ENCODE results near the gene PDIK1L. TPM values are rescaled to one million over a fixed set of nuclear protein-coding genes. Genes with fewer than 3 reads are reported as not detected.
A peak's percentile ranks its signal among the peaks of the same experiment; 100 is the strongest.

The PDIK1L gene
- total and polyA plus RNA-seq, 9 of the 15 experiments (the other 6 are each of a cell fraction or from before 2014, with no cell fraction given): 12.8 to 30.2 (median 21.5) TPM

GRCh38 chr1:26122988-26123973 is 11.7 kb downstream of the PDIK1L start (continued):
- no peak for TF ChIP-seq BCLAF1 (IDR thresholded peaks at IDR 0.05; ENCODE audit: borderline replicate concordance in 1 of 2, control insufficient read depth in 1 of 2, low read depth in 2 of 2, low read length in 1 of 2)
- TF ChIP-seq STAG1 (CRISPR knock-in tag; IDR thresholded peaks at IDR 0.05; ENCODE audit: borderline replicate concordance): no peak
- TF ChIP-seq NR0B1 (IDR thresholded peaks at IDR 0.05; ENCODE audit: partially characterized antibody): no peak
- peak; percentile 73 for TF ChIP-seq MTA1 (IDR thresholded peaks at IDR 0.05; ENCODE audit: borderline replicate concordance)
- no peak for TF ChIP-seq STAT5B (CRISPR knock-in tag; IDR thresholded peaks at IDR 0.05)
- peak; percentile 61; the same call in 1 of the 2 replicates for TF ChIP-seq ZEB2 (IDR thresholded peaks at IDR 0.05)
- no peak; the same call in 1 of the 2 replicates for TF ChIP-seq ZNF668 (CRISPR knock-in tag; IDR thresholded peaks at IDR 0.05)
- no peak for TF ChIP-seq ZBTB26 (CRISPR knock-in tag; IDR thresholded peaks at IDR 0.05)
- TF ChIP-seq ETV6 (IDR thresholded peaks at IDR 0.05; ENCODE audit: borderline replicate concordance in 1 of 2, low read depth in 2 of 2, low read length in 1 of 2): no peak
- no peak for TF ChIP-seq ETV6 (CRISPR knock-in tag; IDR thresholded peaks at IDR 0.05; ENCODE audit: borderline replicate concordance)
- no peak; the same call in 1 of the 2 replicates for TF ChIP-seq NR2C1 (IDR thresholded peaks at IDR 0.05)
- TF ChIP-seq NR2C1 (tag; IDR thresholded peaks at IDR 0.05): peak; percentile 48; the same call in 1 of the 2 replicates
- TF ChIP-seq, protein P1, sequence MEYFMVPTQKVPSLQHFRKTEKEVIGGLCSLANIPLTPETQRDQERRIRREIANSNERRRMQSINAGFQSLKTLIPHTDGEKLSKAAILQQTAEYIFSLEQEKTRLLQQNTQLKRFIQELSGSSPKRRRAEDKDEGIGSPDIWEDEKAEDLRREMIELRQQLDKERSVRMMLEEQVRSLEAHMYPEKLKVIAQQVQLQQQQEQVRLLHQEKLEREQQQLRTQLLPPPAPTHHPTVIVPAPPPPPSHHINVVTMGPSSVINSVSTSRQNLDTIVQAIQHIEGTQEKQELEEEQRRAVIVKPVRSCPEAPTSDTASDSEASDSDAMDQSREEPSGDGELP (CRISPR knock-in tag; IDR thresholded peaks at IDR 0.05; ENCODE audit: borderline replicate concordance): no peak; the same call in 1 of the 2 replicates
- no peak for TF ChIP-seq SIX5 (IDR thresholded peaks at IDR 0.05; ENCODE audit: borderline replicate concordance in 1 of 2, insufficient read depth in 1 of 2, low read depth in 1 of 2, low read length in 2 of 2)
- TF ChIP-seq RBM22 (IDR thresholded peaks at IDR 0.05; ENCODE audit: low read depth, low read length, poor library complexity, severe bottlenecking): no peak
- TF ChIP-seq, protein P2, sequence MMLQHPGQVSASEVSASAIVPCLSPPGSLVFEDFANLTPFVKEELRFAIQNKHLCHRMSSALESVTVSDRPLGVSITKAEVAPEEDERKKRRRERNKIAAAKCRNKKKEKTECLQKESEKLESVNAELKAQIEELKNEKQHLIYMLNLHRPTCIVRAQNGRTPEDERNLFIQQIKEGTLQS (IDR thresholded peaks at IDR 0.05): peak; percentile 93
- TF ChIP-seq, protein P2 (CRISPR knock-in tag; conservative IDR thresholded peaks at IDR 0.05): peak; percentile 76
- TF ChIP-seq KLF1 (tag; IDR thresholded peaks at IDR 0.05): no peak
- TF ChIP-seq DIDO1 (tag; IDR thresholded peaks at IDR 0.05; ENCODE audit: low read depth): no peak
